Spleen (tissue), 11 donors: ENCODE data around the gene TRAIP. TPM values are rescaled to one million over a fixed set of nuclear protein-coding genes. Genes with fewer than 3 reads are reported as not detected.

ENCODE experiments used
- DNase-seq: peaks from one replicate; pipeline ENCODE4 v3.0.0-alpha.2; 2020
- H3K27ac ChIP-seq, 8 donors: fragments of 200-600 bp; sonication (generic) in 7 of 8; 1 replicate in 4 of 8; 2 replicates in 4 of 8; pipeline versions ENCODE4 v1.5.0 to v1.8.0; 2016 to 2021; ENCODE audit warnings: inconsistent platforms in 4 of 8, mild to moderate bottlenecking in 4 of 8, moderate library complexity in 1 of 8
- H3K27me3 ChIP-seq, 7 donors: fragments of 200-600 bp; sonication (generic) in 6 of 7; replicated peaks in 1 of 7; 1 replicate in 4 of 7; 2 replicates in 3 of 7; pipeline versions ENCODE4 v1.5.0 to v1.8.0; 2016 to 2021; ENCODE audit warnings: inconsistent platforms in 3 of 7, mild to moderate bottlenecking in 1 of 7
- H3K36me3 ChIP-seq, 6 donors: fragments of 200-600 bp; sonication (generic) in 5 of 6; 1 replicate in 4 of 6; 2 replicates in 2 of 6; pipeline versions ENCODE4 v1.5.0 to v1.8.0; 2016 to 2021; ENCODE audit warnings: inconsistent platforms in 2 of 6
- H3K4me1 ChIP-seq, 6 donors: fragments of 200-600 bp; sonication (generic) in 5 of 6; 1 replicate in 3 of 6; 2 replicates in 3 of 6; pipeline versions ENCODE4 v1.5.0 to v1.8.0; 2016 to 2021; ENCODE audit warnings: inconsistent platforms in 3 of 6
- H3K4me3 ChIP-seq, 8 donors: fragments of 200-600 bp; sonication (generic) in 7 of 8; 1 replicate in 4 of 8; 2 replicates in 4 of 8; pipeline versions ENCODE4 v1.5.0 to v1.8.0; 2016 to 2021; ENCODE audit warnings: inconsistent platforms in 4 of 8, mild to moderate bottlenecking in 4 of 8, moderate library complexity in 2 of 8
- H3K9me3 ChIP-seq, 8 donors: fragments of 200-600 bp; sonication (generic) in 7 of 8; 1 replicate in 4 of 8; 2 replicates in 4 of 8; pipeline versions ENCODE4 v1.5.0 to v1.8.0; 2016 to 2021; ENCODE audit warnings: inconsistent platforms in 4 of 8
- POLR2A ChIP-seq, 3 donors: fragments of 450-650 bp; IDR thresholded peaks; one replicate each; pipeline ENCODE4 v1.5.1; 2017; ENCODE audit warnings: antibody characterized with exemption in 3 of 3, mild to moderate bottlenecking in 1 of 3
- POLR2AphosphoS5 ChIP-seq, 3 donors: sonication (generic); formaldehyde crosslinking; IDR thresholded peaks; one replicate each; pipeline ENCODE4 v1.5.1; 2017; ENCODE audit warnings: antibody characterized with exemption in 3 of 3
- WGBS, 5 donors: extraction: QIAGEN DNeasy Blood & Tissue Kit in 3 of 5; methylation state at CpG; one replicate each; pipeline versions ENCODE4 v1.1.5 to v1.1.7; 2013 to 2018; 5-methylcytosine and 5-hydroxymethylcytosine counted together
- intact Hi-C: fragments of 100-400 bp; cut with DNase I; formaldehyde crosslinking; loops from one replicate; pipeline ENCODE4 v1.15.0; 2023; ENCODE audit warnings: low total_unique reads
- polyA plus RNA-seq, 3 donors: library from polyadenylated mRNA; stranded (reverse); fragments of 200-250 nt; gene quantifications; one replicate each; pipeline ENCODE4 v1.2.1, GENCODE V29; 2013
- total RNA-seq, 7 donors: library from RNA; depleted of rRNA in 3 of 7; stranded (reverse); fragments of >200 nt in 3 of 7; fragmentation: NEBNext Ultra II Directional in 4 of 7; extraction: Animal tissue kit (Norgen Biotek cat#: 25700) in 4 of 7; gene quantifications; one replicate each; pipeline versions ENCODE4 v1.1.0 to v1.2.1, GENCODE V29; 2016 to 2021
- TF ChIP-seq, protein P1 (sequence below), 11 experiments: fragments of 200-600 bp in 7 of 11; fragments of 450-650 bp in 4 of 11; sonication (generic) in 4 of 11; IDR thresholded peaks in 8 of 11; conservative IDR thresholded peaks in 3 of 11; 1 replicate in 7 of 11; 2 replicates in 4 of 11; pipeline versions ENCODE4 v1.4.0 to v1.8.0; 2016 to 2021; ENCODE audit warnings: antibody characterized with exemption in 11 of 11, inconsistent platforms in 4 of 11, mild to moderate bottlenecking in 1 of 11
- donor health status: healthy with polysubstance abuse.
- donor health status: DM: no; HTN: no; CAD: no; lungs with moderate emphysema.
- donor health status: DM: no; HTN: no; CAD: no.
- donor health status: Bipolar disorder and iron deficiency.
- donor health status: healthy.
- donor health status: DM: no; HTN: no; CAD: no.
- donor health status: DM: yes; HTN: yes; CAD: no.

The TRAIP gene
- total and polyA plus RNA-seq, 10 donors: 2.1 to 4.3 (median 3.3) TPM

DNA sequence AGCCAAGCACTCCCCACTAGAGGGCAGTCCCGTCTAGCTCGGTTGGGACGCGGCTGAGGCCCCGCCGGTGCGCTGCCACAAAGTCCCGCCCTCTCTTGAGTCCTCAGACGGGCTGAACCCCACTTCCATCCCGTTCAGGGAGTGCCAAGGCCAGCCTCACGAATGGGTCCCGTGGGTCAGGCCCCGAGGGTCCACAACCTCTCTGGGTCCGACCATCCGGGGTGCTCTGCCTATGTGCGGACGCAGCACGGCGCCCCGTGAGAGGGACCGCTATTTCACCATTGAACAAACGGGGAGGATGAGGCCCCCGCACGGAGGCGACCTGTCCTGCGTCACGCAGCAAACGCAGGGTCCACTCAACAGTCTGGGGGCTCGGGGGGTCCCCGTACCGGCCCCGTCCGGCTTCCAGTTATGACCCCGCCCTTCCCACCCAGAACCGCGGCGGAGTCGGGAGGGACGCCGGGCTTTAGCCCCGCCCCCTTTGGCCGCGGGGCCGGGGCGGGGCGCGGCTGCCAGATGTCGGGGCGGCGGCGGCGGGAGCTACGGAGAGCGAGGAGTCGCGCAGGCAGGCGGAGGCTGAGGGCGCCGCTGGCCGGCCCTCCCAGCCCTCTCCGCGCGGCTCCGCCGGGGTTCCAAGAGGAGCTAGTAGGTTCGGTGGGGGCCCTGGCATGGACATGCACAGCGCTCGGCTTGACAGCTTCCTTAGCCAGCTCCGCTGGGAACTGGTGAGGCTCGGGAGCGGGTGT lies 53.5 kb downstream of the TRAIP start, which contains the start of gene INKA1:
INKA1 (plus strand) TSS at position 543 of the 746 bp plus-strand sequence; CDS start at position 675, 132 bp downstream.
- H3K4me3 ChIP-seq: peak within 1 kb of the TSS; percentile 76 to 97 (median 88)
- peak within 1 kb of the TSS; percentile 82 to 97 (median 93) for H3K27ac ChIP-seq
- TF ChIP-seq POLR2A (IDR thresholded peaks at IDR 0.05) (peak in 1 of 3 donors; percentile 39), POLR2AphosphoS5 (IDR thresholded peaks at IDR 0.05) (peak; percentile 75 to 85 (median 82))
- TF ChIP-seq, protein P1, sequence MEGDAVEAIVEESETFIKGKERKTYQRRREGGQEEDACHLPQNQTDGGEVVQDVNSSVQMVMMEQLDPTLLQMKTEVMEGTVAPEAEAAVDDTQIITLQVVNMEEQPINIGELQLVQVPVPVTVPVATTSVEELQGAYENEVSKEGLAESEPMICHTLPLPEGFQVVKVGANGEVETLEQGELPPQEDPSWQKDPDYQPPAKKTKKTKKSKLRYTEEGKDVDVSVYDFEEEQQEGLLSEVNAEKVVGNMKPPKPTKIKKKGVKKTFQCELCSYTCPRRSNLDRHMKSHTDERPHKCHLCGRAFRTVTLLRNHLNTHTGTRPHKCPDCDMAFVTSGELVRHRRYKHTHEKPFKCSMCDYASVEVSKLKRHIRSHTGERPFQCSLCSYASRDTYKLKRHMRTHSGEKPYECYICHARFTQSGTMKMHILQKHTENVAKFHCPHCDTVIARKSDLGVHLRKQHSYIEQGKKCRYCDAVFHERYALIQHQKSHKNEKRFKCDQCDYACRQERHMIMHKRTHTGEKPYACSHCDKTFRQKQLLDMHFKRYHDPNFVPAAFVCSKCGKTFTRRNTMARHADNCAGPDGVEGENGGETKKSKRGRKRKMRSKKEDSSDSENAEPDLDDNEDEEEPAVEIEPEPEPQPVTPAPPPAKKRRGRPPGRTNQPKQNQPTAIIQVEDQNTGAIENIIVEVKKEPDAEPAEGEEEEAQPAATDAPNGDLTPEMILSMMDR (IDR thresholded peaks at IDR 0.05 in 8 of 11, conservative IDR thresholded peaks at IDR 0.05 in 3 of 11): peak in 9 of 11 experiments; percentile 3 to 97 (median 94)
- peak; percentile 99 for DNase-seq
- H3K36me3 ChIP-seq: peaks cover 0 to 9% (median 0%) of the 10 kb centered on the region in 6 donors
- no peaks in the 10 kb centered on the region for H3K27me3 ChIP-seq
- no peaks in the 10 kb centered on the region for H3K9me3 ChIP-seq
- intact Hi-C loops: loop anchor here (5.0 kb wide), 1 partner anchor 34 kb away; no protein-coding TSS in a partner anchor
- H3K4me1 ChIP-seq: peaks cover 41 to 58% (median 51%) of the 10 kb centered on the region in 6 donors
- WGBS, 5 donors: 0 to 1% (median 0%) methylated on average over 38 to 71 of the region's 71 CpGs

DNA sequence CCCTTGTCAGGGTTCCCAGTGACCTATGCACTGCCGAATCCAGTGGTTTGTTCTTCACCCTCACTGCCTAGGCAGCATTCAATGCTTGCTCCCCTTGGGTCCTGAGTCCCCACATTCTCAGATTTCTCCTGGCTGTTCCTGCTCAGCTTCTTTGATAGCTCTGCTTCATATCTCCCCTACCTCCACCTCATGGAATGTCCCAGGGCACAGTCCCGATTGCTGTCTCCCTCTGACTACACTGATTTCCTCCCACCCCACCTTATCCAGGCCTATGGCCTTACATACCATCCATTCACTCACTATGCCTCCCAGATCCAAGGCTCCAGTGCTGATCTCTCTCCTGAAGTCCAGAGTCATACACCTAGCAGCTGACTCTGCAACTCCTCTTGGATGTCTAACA lies 55.2 kb downstream of the TRAIP start:
- TF ChIP-seq, protein P1 (IDR thresholded peaks at IDR 0.05 in 8 of 11, conservative IDR thresholded peaks at IDR 0.05 in 3 of 11): no peak
- no peak for TF ChIP-seq POLR2AphosphoS5 (IDR thresholded peaks at IDR 0.05)
- TF ChIP-seq POLR2A (IDR thresholded peaks at IDR 0.05): no peak
- DNase-seq: no peak
- 87 to 96% (median 96%) methylated on average over 2 of the region's 2 CpGs for WGBS, 5 donors
- Histone ChIP-seq H3K36me3 (no peaks in the 10 kb centered on the region), H3K27ac (no peak overlapping the region), H3K4me3 (no peak overlapping the region), H3K27me3 (no peaks in the 10 kb centered on the region), H3K4me1 (peaks cover 23 to 40% (median 34%) of the 10 kb centered on the region in 6 donors), H3K9me3 (no peaks in the 10 kb centered on the region)
- intact Hi-C loops: loop anchor here (5.0 kb wide), 1 partner anchor 36 kb away; no protein-coding TSS in a partner anchor

- peaks cover 9 to 26% (median 20%) of the 10 kb centered on the region in 6 donors for H3K4me1 ChIP-seq
- no peak for DNase-seq
- no peak for TF ChIP-seq POLR2A (IDR thresholded peaks at IDR 0.05)
- TF ChIP-seq, protein P1 (IDR thresholded peaks at IDR 0.05 in 8 of 11, conservative IDR thresholded peaks at IDR 0.05 in 3 of 11): no peak
- TF ChIP-seq POLR2AphosphoS5 (IDR thresholded peaks at IDR 0.05): no peak
- no peak within 1 kb of the TSS for H3K4me3 ChIP-seq
- H3K36me3 ChIP-seq: no peaks in the 10 kb centered on the region
- no peaks in the 10 kb centered on the region for H3K27me3 ChIP-seq
- no peak within 1 kb of the TSS for H3K27ac ChIP-seq
- no peaks in the 10 kb centered on the region for H3K9me3 ChIP-seq
- WGBS, 5 donors: 61 to 81% (median 76%) methylated on average over 4 of the region's 4 CpGs
- intact Hi-C loops: loop anchor here (5.0 kb wide), 1 partner anchor 38 kb away; no protein-coding TSS in a partner anchor
Observed at GRCh38 chr3:49799761-49800160, 56.6 kb downstream of the TRAIP start, which contains the start of gene CDHR4. CDHR4 (minus strand) TSS chr3:49799873; CDS start chr3:49799812, 61 bp downstream.

GRCh38 chr3:49799105-49799504 lies 57.3 kb downstream of the TRAIP start:
- TF ChIP-seq POLR2A (IDR thresholded peaks at IDR 0.05) (no peak), POLR2AphosphoS5 (IDR thresholded peaks at IDR 0.05) (no peak)
- TF ChIP-seq, protein P1 (IDR thresholded peaks at IDR 0.05 in 8 of 11, conservative IDR thresholded peaks at IDR 0.05 in 3 of 11): no peak
- Histone ChIP-seq H3K27me3 (no peaks in the 10 kb centered on the region), H3K36me3 (no peaks in the 10 kb centered on the region), H3K4me3 (no peak overlapping the region), H3K27ac (no peak overlapping the region), H3K4me1 (peaks cover 3 to 20% (median 14%) of the 10 kb centered on the region in 6 donors), H3K9me3 (no peaks in the 10 kb centered on the region)
- intact Hi-C loops: no loop called here
- DNase-seq: no peak
- 57 to 91% (median 73%) methylated on average over 1 of the region's 1 CpG for WGBS, 5 donors
